Panc1 (cell line): ENCODE results near the gene CFAP299. TPM values are rescaled to one million over a fixed set of nuclear protein-coding genes. Genes with fewer than 3 reads are reported as not detected.

Experiments
- ATAC-seq: fragments of 200-7000 bp; cut with Tn5 transposase; 2 replicates; pipeline ENCODE4 v1.9.1; 2020; ENCODE audit warnings: mild to moderate bottlenecking, moderate library complexity
- BruUV-seq: library from RNA; stranded (reverse); fragments of 400-500 nt; replicated peaks from 2 replicates; lab custom pipeline; 2021; lab: Mats Ljungman, UMichigan
- CTCF ChIA-PET: fragments of 300-600 bp; sonication (Branson Sonifier 250); formaldehyde crosslinking; loops from one replicate; lab custom pipeline; 2022; ENCODE audit warnings: antibody characterized with exemption; lab: Charles Lee
- POLR2A ChIA-PET: fragments of 300-600 bp; sonication (Branson Sonifier 250); formaldehyde crosslinking; loops from one replicate; lab custom pipeline; 2022; ENCODE audit warnings: antibody characterized with exemption; lab: Charles Lee
- DNase-seq: peaks from one replicate; pipeline ENCODE4 v3.0.0-alpha.2; 2010; ENCODE audit warnings: low read depth, low spot score
- H3K27ac ChIP-seq: 2 replicates; pipeline ENCODE4 v1.5.1; 2011; ENCODE audit warnings: mild to moderate bottlenecking, low read length, inconsistent platforms
- H3K27me3 ChIP-seq: fragments of 200-500 bp; sonication (Bioruptor generic); 2 replicates; pipeline ENCODE4 v1.6.0; 2014; ENCODE audit warnings: low read length, inconsistent platforms; ENCODE audit not compliant: control insufficient read depth, insufficient read depth
- H3K36me3 ChIP-seq: fragments of 200-500 bp; sonication (Bioruptor generic); 2 replicates; pipeline ENCODE4 v1.5.1; 2014; ENCODE audit warnings: inconsistent platforms, mild to moderate bottlenecking, low read length, moderate library complexity; ENCODE audit not compliant: control insufficient read depth, insufficient read depth
- H3K4me1 ChIP-seq: 2 replicates; pipeline ENCODE4 v1.5.1; 2011; ENCODE audit warnings: inconsistent platforms, mild to moderate bottlenecking, low read length, moderate library complexity; ENCODE audit not compliant: control insufficient read depth, insufficient read depth
- H3K4me3 ChIP-seq, 2 experiments: 2 replicates each; pipeline ENCODE4 v1.5.1; 2011 to 2012; ENCODE audit warnings: low read depth in 2 of 2, low read length in 2 of 2, mild to moderate bottlenecking in 2 of 2, inconsistent platforms in 1 of 2, moderate library complexity in 1 of 2
- H3K9me3 ChIP-seq: fragments of 200-500 bp; sonication (Bioruptor generic); 2 replicates; pipeline ENCODE4 v1.5.1; 2014; ENCODE audit warnings: low read depth, mild to moderate bottlenecking, inconsistent platforms, low read length, moderate library complexity; ENCODE audit not compliant: control insufficient read depth, insufficient read depth
- CTCF ChIP-seq: fragments of 450-650 bp; IDR thresholded peaks from 2 replicates; pipeline ENCODE4 v1.5.1; 2017; ENCODE audit warnings: mild to moderate bottlenecking
- POLR2AphosphoS5 ChIP-seq: IDR thresholded peaks from 2 replicates; pipeline ENCODE4 v1.6.1; 2012; ENCODE audit warnings: mild to moderate bottlenecking, low read depth, low read length, moderate library complexity
- REST ChIP-seq, 2 experiments: IDR thresholded peaks; 2 replicates each; pipeline ENCODE4 v1.6.1; 2011 to 2012; ENCODE audit warnings: low read depth in 2 of 2, control low read depth in 1 of 2, low read length in 1 of 2, mild to moderate bottlenecking in 1 of 2, moderate library complexity in 1 of 2; ENCODE audit not compliant: insufficient read depth in 1 of 2
- SIN3A ChIP-seq: IDR thresholded peaks from 2 replicates; pipeline ENCODE4 v1.6.1; 2012; ENCODE audit warnings: low read depth, mild to moderate bottlenecking, low read length, moderate library complexity, borderline replicate concordance; ENCODE audit not compliant: insufficient read depth
- TCF7L2 ChIP-seq: IDR thresholded peaks from 2 replicates; pipeline ENCODE4 v1.6.1; 2011; ENCODE audit warnings: mild to moderate bottlenecking, low read depth, low read length, inconsistent platforms
- in situ Hi-C: cut with HindIII; loops from 2 replicates; pipeline ENCODE4 v1.10.0; 2016; ENCODE audit warnings: low sequenced_read_pairs, low pct_unique_long_range_greater_than_20kb
- intact Hi-C: fragments of 100-400 bp; cut with micrococcal nuclease; formaldehyde crosslinking; loops from one replicate; pipeline ENCODE4 v1.10.0; 2022; ENCODE audit not compliant: unreplicated experiment
- total RNA-seq: library from RNA; stranded (reverse); gene quantifications from one replicate; pipeline ENCODE4 v1.2.1, GENCODE V29; 2021; ENCODE audit not compliant: unreplicated experiment

CFAP299 gene
- total RNA-seq, 1 experiment from 2014 or later: not detected

- no peak for ATAC-seq
- CTCF ChIA-PET: no interaction called here
- no TSS peak for BruUV-seq
These were observed 575.9 kb downstream of the CFAP299 start for GRCh38 chr4:80911458-80911857.

GRCh38 chr4:80912350-80912749 lies 576.8 kb downstream of the CFAP299 start:
- no peak for TF ChIP-seq SIN3A
- no peak for TF ChIP-seq CTCF
- TF ChIP-seq TCF7L2: no peak
- TF ChIP-seq POLR2AphosphoS5: no peak
- TF ChIP-seq REST (IDR thresholded peaks at IDR 0.05; ENCODE audit: insufficient read depth in 1 of 2, low read depth in 2 of 2, low read length in 1 of 2): no peak
- no peak overlapping the region for H3K4me3 ChIP-seq
- H3K27me3 ChIP-seq: no peaks in the 10 kb centered on the region
- ATAC-seq (no peak), DNase-seq (no peak)
- no peak overlapping the region for H3K27ac ChIP-seq
- no peaks in the 10 kb centered on the region for H3K9me3 ChIP-seq
- BruUV-seq: no TSS peak
- ChIA-PET CTCF (no interaction called here), POLR2A (no interaction called here)
- intact Hi-C loops: no loop called here
- no peaks in the 10 kb centered on the region for H3K4me1 ChIP-seq
- in situ Hi-C loops: no loop called here
- H3K36me3 ChIP-seq: no peaks in the 10 kb centered on the region

More at GRCh38 chr4:80911458-80911857, 575.9 kb downstream of the CFAP299 start:
- no peaks in the 10 kb centered on the region for H3K27me3 ChIP-seq
- POLR2A ChIA-PET: no interaction called here
- H3K4me1 ChIP-seq: no peaks in the 10 kb centered on the region
- no peaks in the 10 kb centered on the region for H3K36me3 ChIP-seq
- H3K9me3 ChIP-seq: no peaks in the 10 kb centered on the region
- no peak overlapping the region for H3K27ac ChIP-seq
- no peak for TF ChIP-seq SIN3A
- TF ChIP-seq REST (IDR thresholded peaks at IDR 0.05; ENCODE audit: insufficient read depth in 1 of 2, low read depth in 2 of 2, low read length in 1 of 2): no peak
- TF ChIP-seq TCF7L2: no peak
- TF ChIP-seq CTCF: no peak
- no peak for TF ChIP-seq POLR2AphosphoS5
- H3K4me3 ChIP-seq: no peak overlapping the region
- intact Hi-C loops (no loop called here), in situ Hi-C loops (no loop called here)
- no peak for DNase-seq
